T-helper 2 cell treated with Interferon-gamma antibody and Interleukin-4, amounts not matched to agents 5 μg/mL and 100 μg/mL, for 36 hours (primary cell): Measurements from ENCODE around the gene GDI1.
"Not testable (repeated sequence)": the region's sequence is repeated elsewhere in the genome, so short reads cannot be mapped to it uniquely, and the experiment has no call there.

Experiments used
- DNase-seq: peaks from one replicate; pipeline ENCODE4 v3.0.0; 2021; ENCODE audit warnings: low spot score
- H3K27ac Mint-ChIP-seq: one replicate; pipeline ENCODE4 v1.8.0; 2021; ENCODE audit warnings: mild to moderate bottlenecking, mixed read lengths
- H3K27me3 Mint-ChIP-seq: one replicate; pipeline ENCODE4 v1.8.0; 2021; ENCODE audit warnings: low read depth, mixed read lengths
- H3K36me3 Mint-ChIP-seq: one replicate; pipeline ENCODE4 v1.8.0; 2021; ENCODE audit warnings: low read depth, mixed read lengths
- H3K4me1 Mint-ChIP-seq: one replicate; pipeline ENCODE4 v1.8.0; 2021; ENCODE audit warnings: low read depth, mixed read lengths
- H3K4me3 Mint-ChIP-seq: one replicate; pipeline ENCODE4 v1.8.0; 2022; ENCODE audit warnings: mild to moderate bottlenecking, moderate library complexity, mixed read lengths
- H3K9me3 Mint-ChIP-seq: one replicate; pipeline ENCODE4 v1.8.0; 2021; ENCODE audit warnings: mixed read lengths

GDI1 gene

GRCh38 chrX:154436983-154437752 is at the start of gene GDI1:
TSS of gene GDI1 (plus strand) at chrX:154437154. CDS start at chrX:154437255, 101 bp downstream.
- Mint-ChIP-seq H3K4me1 (peaks cover 13% of the 10 kb centered on the region), H3K27ac (peak within 1 kb of the TSS; percentile 82), H3K36me3 (peaks cover 22% of the 10 kb centered on the region), H3K9me3 (no peaks in the 10 kb centered on the region), H3K4me3 (peak within 1 kb of the TSS; percentile 87), H3K27me3 (no peaks in the 10 kb centered on the region)
- peak; percentile 54 for DNase-seq

DNA sequence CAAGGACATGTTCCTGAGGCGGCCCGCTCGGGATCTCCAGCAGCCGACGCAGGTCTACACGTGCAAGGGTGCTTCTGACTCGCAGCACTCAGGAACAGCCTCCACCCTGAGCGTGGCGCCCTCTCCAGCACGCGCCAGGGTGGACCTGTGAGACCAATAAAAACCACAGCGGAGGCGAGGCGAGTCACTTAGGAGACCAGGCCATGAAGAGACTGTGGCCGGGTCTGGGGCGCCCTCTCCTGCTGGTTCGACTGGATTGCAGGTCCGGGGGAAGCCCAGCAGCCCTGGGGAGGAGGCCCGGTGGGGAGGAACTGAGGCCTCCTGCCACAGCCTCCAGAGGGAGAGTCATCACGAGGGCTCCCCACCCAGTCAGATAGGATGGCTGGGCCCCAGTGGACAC is 48.9 kb upstream of the GDI1 start:
- H3K27me3 Mint-ChIP-seq, H3K4me3 Mint-ChIP-seq, H3K27ac Mint-ChIP-seq, H3K4me1 Mint-ChIP-seq, DNase-seq, H3K9me3 Mint-ChIP-seq, H3K36me3 Mint-ChIP-seq: not testable (repeated sequence)

DNA sequence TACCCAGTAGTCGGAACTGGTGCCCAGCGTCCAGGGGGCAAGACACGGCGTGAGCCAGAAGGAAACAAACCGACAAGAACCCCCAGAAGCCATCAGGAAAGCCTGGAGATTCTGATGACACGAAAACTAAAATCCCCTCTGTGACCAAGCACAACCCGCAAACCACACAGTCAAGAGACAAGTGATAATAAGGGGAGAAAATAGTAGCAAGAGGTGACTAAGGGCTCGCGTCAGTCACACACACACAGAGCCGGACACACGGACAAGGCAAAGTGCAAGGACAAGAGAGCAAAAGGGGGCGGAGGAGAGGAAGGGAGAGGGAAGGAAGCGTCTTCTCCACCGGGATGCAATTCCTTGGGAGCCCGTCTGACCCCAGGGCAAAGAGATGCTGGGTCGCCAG is 48.3 kb upstream of the GDI1 start:
- H3K4me3 Mint-ChIP-seq, H3K27me3 Mint-ChIP-seq, DNase-seq, H3K9me3 Mint-ChIP-seq, H3K27ac Mint-ChIP-seq, H3K4me1 Mint-ChIP-seq, H3K36me3 Mint-ChIP-seq: not testable (repeated sequence)

DNA sequence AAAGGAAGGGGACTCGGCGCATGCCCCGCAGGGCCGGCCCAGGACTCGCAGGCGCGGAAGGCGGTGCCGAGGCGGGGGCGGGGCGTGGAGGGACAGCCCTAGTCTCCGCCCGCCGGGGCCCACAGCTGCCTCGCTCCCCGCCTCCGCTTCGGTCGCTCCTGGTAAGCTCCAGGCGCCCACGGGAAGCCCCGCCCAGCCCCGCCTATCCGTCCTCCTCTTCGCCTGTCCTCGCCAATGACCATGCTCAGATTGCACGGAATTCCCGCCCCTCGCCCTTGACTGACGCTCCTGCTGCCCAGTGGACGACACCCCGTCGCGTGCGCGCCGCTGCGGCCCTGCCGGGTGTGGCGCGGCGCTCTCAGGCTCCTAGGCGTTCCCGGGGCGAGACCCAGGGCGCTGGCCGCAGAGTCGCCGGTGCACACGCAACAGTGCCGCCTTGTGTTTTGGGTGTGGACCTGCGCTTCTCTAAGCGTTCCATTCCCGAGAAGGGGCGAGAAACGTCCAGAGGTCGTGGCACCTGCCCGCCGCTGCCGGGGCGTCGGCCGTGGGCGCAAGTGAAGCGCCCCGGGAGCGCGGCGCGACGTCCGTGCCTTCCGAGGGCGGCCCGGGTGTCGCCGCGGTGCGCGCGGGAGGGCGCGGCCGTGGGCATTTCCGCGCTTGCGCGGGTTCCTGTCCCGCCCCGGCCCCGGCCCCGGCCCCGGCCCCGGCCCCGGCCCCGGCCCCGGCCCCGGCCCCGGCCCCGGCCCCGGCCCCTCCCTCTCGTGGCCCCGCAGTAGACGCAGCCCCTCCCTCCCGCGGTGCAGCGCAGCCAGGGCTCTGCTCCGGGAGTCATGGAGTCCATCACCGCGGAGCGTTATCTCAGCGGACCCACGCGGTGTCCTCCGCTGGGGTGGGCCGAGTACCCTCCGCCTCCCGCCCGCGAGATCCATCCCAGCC is 46.9 kb upstream of the GDI1 start:
- H3K9me3 Mint-ChIP-seq, H3K4me3 Mint-ChIP-seq, H3K27ac Mint-ChIP-seq, H3K27me3 Mint-ChIP-seq, H3K4me1 Mint-ChIP-seq, H3K36me3 Mint-ChIP-seq: not testable (repeated sequence)
- DNase-seq: peak; percentile 34

- H3K27ac Mint-ChIP-seq, H3K4me3 Mint-ChIP-seq: not testable (repeated sequence)
Measured at GRCh38 chrX:154396363-154396762, 40.6 kb upstream of the GDI1 start.

GRCh38 chrX:154396973-154397887 is 39.7 kb upstream of the GDI1 start:
- Mint-ChIP-seq H3K27ac (peak overlapping the region; percentile 100), H3K4me1 (peaks cover 7% of the 10 kb centered on the region), H3K27me3 (peaks cover 4% of the 10 kb centered on the region), H3K4me3 (peak overlapping the region; percentile 99), H3K9me3 (no peaks in the 10 kb centered on the region), H3K36me3 (peaks cover 31% of the 10 kb centered on the region)
- DNase-seq: peak; percentile 77

More at GRCh38 chrX:154396363-154396762, 40.6 kb upstream of the GDI1 start:
- peaks cover 31% of the 10 kb centered on the region for H3K36me3 Mint-ChIP-seq
- H3K9me3 Mint-ChIP-seq, H3K27me3 Mint-ChIP-seq, H3K4me1 Mint-ChIP-seq, DNase-seq: not testable (repeated sequence)

DNA sequence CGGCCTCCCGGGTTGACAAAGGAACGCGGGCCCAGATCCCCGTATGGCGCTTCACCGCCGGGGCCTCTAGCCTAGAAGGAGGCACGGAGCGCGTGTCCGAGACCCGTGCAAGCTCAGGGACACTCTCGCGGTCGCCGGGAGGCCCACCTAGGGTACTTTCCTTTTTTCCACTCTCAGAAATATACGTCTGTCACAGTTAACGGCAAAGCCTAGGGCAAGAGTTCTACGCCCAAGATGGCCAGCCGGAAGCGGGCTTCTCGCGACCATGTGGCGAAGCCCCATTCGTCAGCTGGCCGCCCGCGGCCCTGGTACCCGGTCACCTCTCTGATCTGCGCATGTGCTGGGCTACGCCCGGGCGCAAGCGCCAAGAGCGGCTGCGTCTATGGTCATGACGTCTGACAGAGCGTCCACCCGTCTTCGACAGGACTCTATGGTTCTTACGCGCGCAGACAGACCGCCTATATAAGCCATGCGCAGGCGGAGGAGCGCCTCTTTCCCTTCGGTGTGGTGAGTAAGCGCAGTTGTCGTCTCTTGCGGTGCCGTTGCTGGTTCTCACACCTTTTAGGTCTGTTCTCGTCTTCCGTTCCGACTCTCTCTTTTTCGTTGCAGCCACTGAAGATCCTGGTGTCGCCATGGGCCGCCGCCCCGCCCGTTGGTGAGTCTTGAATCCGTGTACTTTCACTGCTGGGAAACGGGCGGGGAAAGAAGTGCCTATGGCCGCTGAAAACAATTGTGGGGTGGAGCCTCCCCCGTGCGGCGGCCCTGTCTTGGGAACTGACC is 38.9 kb upstream of the GDI1 start, which contains the start of gene RPL10:
RPL10 (plus strand) TSS at position 490 of the 780 bp plus-strand sequence; CDS start at position 633, 143 bp downstream.
- peak within 1 kb of the TSS; percentile 100 for H3K27ac Mint-ChIP-seq
- H3K9me3 Mint-ChIP-seq: no peaks in the 10 kb centered on the region
- peak; percentile 94 for DNase-seq
- H3K36me3 Mint-ChIP-seq: peaks cover 31% of the 10 kb centered on the region
- peak within 1 kb of the TSS; percentile 99 for H3K4me3 Mint-ChIP-seq
- peaks cover 7% of the 10 kb centered on the region for H3K4me1 Mint-ChIP-seq
- H3K27me3 Mint-ChIP-seq: peaks cover 4% of the 10 kb centered on the region

GRCh38 chrX:154398668-154399526 is 38.1 kb upstream of the GDI1 start:
- H3K27ac Mint-ChIP-seq: peak overlapping the region; percentile 100
- H3K4me1 Mint-ChIP-seq: peaks cover 7% of the 10 kb centered on the region
- peak; percentile 73 for DNase-seq
- H3K27me3 Mint-ChIP-seq: peaks cover 4% of the 10 kb centered on the region
- H3K9me3 Mint-ChIP-seq: no peaks in the 10 kb centered on the region
- H3K4me3 Mint-ChIP-seq: peak overlapping the region; percentile 99
- H3K36me3 Mint-ChIP-seq: peaks cover 31% of the 10 kb centered on the region

DNA sequence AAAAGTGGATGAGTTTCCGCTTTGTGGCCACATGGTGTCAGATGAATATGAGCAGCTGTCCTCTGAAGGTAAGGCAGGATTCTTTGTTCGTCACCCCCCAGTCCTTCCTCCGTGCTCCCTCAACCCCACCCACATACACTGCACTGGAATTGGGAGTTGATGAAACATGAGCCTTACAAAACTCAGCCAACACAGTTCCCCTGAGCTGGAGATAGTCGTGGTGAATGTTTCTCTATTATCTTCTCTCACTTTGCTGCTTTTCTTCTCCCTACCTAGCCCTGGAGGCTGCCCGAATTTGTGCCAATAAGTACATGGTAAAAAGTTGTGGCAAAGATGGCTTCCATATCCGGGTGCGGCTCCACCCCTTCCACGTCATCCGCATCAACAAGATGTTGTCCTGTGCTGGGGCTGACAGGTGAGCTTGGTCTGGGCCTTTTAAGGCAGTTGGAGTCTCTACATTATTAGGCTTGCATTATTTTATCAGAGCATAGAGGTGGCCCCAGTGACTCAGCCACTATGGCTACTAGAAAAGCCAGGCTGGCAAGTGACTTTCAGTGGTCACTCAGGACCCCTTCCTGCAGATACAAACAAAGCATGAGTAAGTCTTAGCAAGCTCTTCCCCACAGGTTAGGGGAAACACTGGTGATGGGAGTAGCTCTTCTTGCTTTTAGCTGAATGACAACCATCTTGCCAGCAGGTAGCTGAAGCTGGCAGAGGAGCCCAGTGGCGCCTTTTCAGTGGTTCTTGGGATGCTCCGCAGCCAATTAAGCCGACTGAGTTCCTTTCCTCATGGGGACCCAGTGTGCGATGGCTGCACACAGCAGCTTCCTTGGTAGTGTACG is 37.2 kb upstream of the GDI1 start:
- H3K9me3 Mint-ChIP-seq: no peaks in the 10 kb centered on the region
- peak overlapping the region; percentile 100 for H3K27ac Mint-ChIP-seq
- H3K4me1 Mint-ChIP-seq: peaks cover 7% of the 10 kb centered on the region
- H3K4me3 Mint-ChIP-seq: peak overlapping the region; percentile 99
- peaks cover 4% of the 10 kb centered on the region for H3K27me3 Mint-ChIP-seq
- DNase-seq: no peak
- H3K36me3 Mint-ChIP-seq: peaks cover 31% of the 10 kb centered on the region

DNA sequence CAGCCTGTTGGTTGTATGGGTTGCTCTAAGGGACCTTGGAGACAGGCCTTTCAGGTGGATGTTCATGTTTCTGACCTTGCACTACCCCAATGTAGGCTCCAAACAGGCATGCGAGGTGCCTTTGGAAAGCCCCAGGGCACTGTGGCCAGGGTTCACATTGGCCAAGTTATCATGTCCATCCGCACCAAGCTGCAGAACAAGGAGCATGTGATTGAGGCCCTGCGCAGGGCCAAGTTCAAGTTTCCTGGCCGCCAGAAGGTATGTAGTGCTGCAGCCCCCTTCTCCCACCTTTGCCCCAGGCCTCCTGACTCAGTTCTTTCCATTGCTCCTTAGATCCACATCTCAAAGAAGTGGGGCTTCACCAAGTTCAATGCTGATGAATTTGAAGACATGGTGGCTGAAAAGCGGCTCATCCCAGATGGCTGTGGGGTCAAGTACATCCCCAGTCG is 36.6 kb upstream of the GDI1 start:
- Mint-ChIP-seq H3K27ac (peak overlapping the region; percentile 100), H3K36me3 (peaks cover 31% of the 10 kb centered on the region), H3K4me3 (peak overlapping the region; percentile 99)
- H3K27me3 Mint-ChIP-seq, H3K9me3 Mint-ChIP-seq, DNase-seq, H3K4me1 Mint-ChIP-seq: not testable (repeated sequence)

- DNase-seq: no peak
- peak overlapping the region; percentile 100 for H3K27ac Mint-ChIP-seq
- peak overlapping the region; percentile 99 for H3K4me3 Mint-ChIP-seq
- H3K9me3 Mint-ChIP-seq: no peaks in the 10 kb centered on the region
- peaks cover 7% of the 10 kb centered on the region for H3K4me1 Mint-ChIP-seq
- H3K27me3 Mint-ChIP-seq: peaks cover 4% of the 10 kb centered on the region
- peaks cover 31% of the 10 kb centered on the region for H3K36me3 Mint-ChIP-seq
Measured at GRCh38 chrX:154401045-154401799, 35.7 kb upstream of the GDI1 start.
